Posterior vena cava (tissue), 2 donors: ENCODE results near the gene RNF13. TPM values are rescaled to one million over a fixed set of nuclear protein-coding genes. Genes with fewer than 3 reads are reported as not detected.
"Not testable (repeated sequence)": the region's sequence is repeated elsewhere in the genome, so short reads cannot be mapped to it uniquely, and the experiment has no call there.

Experiments
- DNase-seq: peaks from one replicate; pipeline ENCODE4 v3.0.0-alpha.2; 2020; ENCODE audit warnings: low spot score
- intact Hi-C, 2 donors: fragments of 100-400 bp; cut with DNase I; formaldehyde crosslinking; loops; one replicate each; pipeline versions ENCODE4 v1.14.1 to v1.14.2; 2022 to 2023
- total RNA-seq, 2 donors: library from RNA; stranded (reverse); fragmentation: NEBNext Ultra II Directional; extraction: Animal tissue kit (Norgen Biotek cat#: 25700); gene quantifications; one replicate each; pipeline ENCODE4 v1.2.1, GENCODE V29; 2021
- donor health status: DM: yes; HTN: yes; CAD: no.
- donor health status: DM: yes; HTN: yes; CAD: no.

RNF13 gene
- total RNA-seq, 2 donors from 2014 or later, result 77.9 to 78.5 TPM

DNA sequence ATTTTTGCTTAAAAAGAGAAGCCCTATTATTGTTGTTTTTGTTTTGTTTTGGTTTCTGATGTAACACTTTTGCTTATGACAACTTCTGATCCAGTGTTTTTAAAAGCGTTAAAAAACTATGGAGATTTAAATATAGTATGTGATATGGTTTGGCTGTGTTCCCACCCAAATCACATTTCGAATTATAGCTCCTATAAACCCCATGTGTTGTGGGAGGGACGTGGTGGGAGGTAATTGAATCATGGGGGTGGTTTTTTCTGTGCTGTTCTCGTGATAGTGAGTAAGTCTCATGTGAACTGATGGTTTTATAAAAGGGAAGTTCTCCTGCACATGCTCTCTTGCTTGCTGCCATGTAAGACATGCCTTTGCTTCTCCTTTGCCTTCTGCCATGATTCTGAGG, 16.6 kb downstream of the RNF13 start:
- DNase-seq, intact Hi-C loops: not testable (repeated sequence)

DNA sequence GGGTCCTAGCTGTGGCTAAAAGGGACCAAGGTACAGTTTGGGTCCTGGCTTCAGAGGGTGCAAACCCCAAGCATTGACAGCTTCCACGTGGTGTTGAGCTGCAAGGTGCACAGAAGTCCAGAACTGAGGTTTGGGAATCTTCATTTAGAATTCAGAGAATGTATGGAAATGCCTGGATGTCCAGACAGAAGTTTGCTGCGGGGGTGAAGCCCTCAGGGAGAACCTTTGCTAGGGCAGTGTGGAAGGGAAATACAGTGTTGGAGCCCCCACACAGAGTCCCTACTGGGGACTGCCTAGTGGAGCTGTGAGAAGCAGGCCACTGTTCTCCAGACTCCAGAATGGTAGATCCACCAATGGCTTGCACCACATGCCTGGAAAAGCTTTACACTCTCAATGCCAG, 17.9 kb downstream of the RNF13 start:
- DNase-seq, result no peak
- intact Hi-C loops, result no loop called here

DNA sequence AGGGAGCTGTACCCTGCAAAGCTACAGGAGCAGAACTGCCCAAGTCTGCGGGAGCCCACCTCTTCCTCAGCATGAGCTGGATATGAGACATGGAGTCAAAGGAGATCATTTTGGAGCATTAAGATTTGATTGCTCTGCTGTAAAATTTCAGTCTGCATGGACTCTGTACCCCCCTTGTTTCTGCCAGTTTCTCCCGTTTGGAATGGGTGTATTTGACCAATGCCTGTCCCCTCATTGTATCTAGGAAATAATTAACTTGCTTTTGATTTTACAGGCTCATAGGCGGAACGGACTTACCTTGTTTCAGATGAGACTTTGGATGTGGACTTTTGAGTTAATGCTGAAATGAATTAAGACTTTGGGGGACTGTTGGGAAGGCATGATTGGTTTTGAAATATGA, 18.3 kb downstream of the RNF13 start:
- no peak for DNase-seq
- intact Hi-C loops, result no loop called here

DNA sequence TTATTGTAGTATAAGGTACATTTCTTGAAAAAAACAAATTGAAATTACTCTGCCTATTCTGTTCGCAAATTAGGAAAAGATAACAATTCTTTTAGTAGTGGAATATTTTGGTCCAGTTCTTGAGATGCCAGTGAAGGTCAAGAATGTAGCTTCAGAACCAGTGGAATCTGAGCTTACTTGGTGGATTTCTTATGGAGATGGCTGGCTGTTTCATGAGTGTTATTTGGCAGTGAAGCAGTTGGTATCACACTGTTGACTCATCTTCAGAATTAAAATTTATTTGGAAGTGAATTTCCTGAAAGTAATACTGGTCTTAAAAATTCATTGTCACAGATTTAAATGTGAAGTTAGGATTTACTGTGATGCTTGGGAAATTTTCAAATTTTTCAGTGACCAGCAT, 19.1 kb downstream of the RNF13 start:
- DNase-seq, result no peak
- intact Hi-C loops, result no loop called here

DNA sequence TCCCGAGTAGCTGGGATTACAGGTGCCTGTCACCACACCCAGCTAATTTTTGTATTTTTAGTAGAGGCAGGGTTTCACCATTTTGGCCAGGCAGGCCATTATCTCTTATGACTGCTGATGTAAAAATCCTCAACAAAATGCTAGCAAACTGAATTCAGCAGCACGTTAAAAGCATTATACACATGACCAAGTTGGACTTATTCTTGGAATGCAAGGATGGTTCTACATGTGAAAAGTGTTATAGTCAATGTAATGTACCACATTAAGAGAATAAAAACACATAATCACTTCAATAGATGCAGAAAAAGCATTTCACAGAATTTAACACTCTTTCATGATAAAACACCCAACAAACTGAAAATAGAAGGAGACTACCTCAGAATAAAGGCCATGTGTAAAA, 20.2 kb downstream of the RNF13 start:
- no peak for DNase-seq
- intact Hi-C loops, result no loop called here

DNA sequence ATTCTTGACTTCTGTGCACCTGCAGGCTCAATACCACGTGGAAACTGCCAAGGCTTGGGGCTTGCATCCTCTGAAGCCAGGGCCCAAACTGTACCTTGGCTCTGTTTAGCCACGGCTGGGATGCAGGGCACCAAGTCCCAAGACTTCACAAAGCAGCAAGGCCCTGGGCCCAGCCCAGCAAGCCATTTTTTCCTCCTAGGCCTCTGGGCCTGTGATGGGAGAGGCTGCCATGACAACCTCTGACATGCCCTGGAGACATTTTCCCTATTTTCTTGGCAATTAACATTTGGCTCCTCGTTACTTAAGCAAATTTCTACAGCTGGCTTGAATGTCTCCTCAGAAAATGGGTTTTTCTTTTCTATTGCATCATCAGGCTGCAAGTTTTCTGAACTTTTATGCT, 25.5 kb downstream of the RNF13 start:
- DNase-seq, intact Hi-C loops: not testable (repeated sequence)

DNA sequence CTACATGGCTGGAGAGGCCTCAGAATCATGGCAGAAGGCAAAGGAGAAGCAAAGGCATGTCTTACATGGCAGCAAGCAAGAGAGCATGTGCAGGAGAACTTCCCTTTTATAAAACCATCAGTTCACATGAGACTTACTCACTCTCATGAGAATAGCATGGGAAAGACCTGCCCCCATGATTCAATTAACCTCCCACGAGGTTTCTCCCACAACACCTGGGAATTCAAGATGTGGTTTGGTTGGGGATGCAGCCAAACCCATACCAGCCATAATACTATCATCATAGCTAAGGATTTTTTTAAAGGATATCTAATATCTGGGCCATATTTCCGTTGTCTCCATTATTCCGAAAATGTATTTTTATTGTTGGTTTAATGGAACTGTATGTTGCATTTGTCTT, 26.5 kb downstream of the RNF13 start:
- DNase-seq, intact Hi-C loops: not testable (repeated sequence)

DNA sequence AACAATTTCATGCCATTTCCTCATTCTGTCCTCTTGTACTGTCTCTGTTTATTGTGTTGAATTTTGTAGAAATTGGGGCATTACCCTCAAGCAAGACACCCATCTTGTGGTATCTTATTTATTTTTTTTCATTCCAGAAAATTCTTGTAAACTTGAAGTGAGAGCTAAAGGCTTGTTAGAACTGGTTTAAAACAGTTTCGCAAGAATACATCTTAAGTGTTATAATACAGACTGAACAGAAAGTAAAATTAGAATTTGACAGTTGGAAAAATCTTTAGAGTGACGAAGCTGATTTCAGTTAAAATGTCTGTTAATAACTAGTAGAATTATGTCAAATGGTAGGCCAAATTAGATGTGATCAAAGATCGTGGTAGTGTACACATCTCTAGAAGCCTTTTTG, 26.9 kb downstream of the RNF13 start:
- intact Hi-C loops, result no loop called here
- no peak for DNase-seq

DNA sequence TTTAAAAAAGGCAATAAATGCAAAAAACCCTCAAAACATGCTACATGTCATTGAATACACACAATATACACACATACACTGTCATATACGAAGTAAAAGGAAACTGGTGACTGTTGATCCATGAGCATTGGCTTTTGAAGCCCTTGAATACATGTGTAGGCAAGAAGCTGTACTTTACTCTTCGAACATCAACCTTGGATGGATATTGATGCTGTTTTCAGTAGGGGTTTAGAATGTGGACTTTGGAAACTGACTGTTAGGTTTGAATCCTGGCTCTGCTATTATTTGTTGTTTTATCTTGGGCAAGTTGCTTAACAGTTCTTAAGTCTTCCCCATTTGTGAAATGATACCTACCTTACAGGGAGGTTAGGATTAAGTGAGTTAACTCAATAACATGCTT, 30.5 kb downstream of the RNF13 start:
- intact Hi-C loops, result no loop called here

DNA sequence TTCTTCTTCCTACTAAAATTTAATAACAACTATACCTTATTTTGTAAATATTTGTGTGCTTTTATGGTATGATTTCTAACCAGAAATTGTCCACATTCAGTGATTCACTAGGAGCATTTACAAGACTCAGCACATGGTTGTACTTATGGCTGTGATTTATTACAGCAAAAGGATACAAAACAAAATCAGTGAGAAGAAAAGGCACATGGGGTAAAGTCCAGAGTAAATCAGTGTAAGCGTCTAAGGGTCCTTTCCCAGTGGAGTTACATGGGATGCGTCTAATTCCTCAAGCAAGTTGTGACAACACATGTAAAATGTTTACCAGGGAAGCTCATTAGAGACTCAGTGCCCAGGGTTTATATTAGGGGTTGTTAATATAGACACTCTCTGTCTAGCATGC, 31.1 kb downstream of the RNF13 start:
- no peak for DNase-seq
- intact Hi-C loops, result no loop called here

More for the DNA sequence above, 30.5 kb downstream of the RNF13 start:
- no peak for DNase-seq

DNA sequence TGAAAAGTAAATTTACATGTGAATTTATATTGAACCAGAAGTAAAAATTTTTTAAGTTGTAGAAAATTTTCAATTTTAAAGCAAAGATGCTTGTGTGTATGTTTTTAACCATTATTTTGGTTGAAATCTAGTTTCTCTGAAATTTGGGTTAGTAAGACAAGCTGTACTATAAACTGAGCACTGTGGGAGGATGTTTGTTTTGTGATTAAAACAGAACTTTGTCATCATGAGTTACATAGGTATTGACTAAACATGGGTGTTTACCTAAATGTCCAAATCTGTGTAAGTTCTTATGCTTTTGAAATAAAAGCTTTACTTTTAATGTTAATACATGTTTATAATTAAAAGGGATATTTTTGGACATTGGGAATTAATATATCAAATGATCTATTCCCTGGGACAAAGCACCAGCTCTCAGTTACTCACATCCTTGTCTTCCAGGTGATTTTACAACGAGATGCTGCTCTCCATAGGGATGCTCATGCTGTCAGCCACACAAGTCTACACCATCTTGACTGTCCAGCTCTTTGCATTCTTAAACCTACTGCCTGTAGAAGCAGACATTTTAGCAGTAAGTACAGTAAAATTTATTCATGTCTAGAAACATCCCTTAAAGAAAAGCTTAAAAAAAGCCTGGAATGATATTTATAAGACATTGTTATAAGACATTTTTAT, 32.7 kb downstream of the RNF13 start:
- DNase-seq, result no peak

DNA sequence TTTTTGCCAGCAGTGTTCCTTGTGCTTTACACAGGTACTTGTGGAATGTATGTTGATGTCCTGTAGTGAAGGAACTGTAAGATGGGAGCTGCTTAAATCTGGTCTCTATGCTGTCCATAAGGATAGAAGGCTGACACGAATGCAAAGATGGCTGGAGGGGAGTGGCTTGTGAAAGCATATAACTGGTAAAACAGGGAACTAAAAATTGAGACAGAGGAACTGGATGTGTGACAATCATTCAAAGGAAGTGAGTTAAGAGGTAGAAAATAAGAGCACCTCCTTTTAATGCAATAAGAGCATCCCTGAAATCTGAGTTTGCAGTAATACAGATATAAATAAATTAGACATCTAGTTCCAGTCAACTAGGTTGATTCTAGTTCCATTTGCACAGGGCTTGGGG, 35.2 kb downstream of the RNF13 start:
- DNase-seq, result no peak
- intact Hi-C loops, result no loop called here

More for the DNA sequence above, 32.7 kb downstream of the RNF13 start:
- intact Hi-C loops, result no loop called here

DNA sequence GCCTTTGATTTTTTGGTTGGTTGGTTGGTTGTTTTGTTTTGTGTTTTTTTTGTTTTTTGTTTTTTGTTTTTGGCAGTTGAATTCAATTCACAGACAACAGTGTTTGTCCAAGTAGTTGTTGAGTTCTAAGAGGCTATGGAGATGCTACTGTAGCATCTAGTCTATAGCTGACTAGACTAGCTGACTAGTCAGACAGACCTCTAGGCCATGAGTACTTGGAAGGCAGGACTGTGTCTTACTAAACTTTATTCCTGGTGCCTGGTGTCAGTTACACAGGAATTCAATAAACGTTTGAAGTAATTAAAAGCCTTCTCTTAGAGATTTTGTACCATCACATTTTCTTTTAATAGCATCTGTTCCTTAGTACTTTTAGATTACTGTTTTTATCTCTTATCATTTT, 35.7 kb downstream of the RNF13 start:
- intact Hi-C loops, result no loop called here

DNA sequence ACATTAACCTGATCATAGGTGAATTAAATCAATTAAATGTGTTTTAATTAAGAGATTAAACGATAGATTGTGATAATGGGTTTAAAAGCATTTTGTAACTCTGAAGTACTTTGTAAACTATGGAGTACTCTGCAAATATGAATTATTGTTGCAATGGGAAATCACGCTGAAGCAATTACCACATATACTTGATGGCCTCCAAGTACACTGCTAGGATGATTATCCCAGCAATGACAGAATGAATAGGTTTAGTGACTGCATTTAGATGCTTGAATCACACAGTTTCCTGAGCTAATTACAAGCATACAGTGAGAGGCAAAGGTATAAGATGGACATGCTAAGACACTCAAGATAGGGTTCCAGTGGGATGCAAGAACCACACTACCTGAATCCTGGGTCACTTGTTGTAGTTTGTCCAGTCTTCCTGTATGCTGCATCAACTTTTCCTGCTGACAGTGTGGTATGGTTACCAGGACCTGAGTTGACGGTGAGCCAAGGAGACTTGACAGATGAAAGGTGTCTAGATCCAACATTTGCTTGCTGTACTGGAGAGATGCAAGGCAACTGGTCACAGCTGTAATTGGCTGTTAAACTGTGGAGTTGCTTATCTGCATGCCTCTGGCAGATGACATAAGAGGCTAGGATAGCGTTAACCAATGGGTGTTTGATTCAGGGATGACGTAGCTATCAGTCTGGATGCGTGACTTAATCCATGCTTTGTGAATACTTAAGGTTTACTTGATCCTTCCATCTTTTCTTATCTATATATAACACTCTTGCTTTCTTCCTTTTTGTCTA, 38.0 kb downstream of the RNF13 start:
- intact Hi-C loops, result no loop called here
- DNase-seq, result no peak

More for the DNA sequence above, 35.7 kb downstream of the RNF13 start:
- no peak for DNase-seq

DNA sequence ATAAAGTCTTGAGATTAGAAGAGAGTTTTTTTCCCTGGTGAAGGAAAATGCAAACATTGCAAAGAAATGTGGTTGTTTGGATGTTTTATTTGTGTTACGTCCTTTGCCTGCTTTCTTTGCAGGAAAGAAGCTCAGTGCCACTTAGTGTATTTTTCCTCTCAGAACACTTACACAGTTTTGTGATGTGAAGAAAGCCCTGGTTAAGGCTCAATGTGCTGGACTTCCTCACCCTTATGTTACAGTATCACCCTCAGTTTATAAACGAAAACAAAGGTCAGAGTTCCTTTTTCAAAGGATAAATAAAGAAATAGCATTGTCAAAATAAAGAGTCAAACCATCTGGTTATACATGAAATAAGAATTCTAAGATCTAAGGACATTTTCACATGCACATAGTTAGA, 45.9 kb downstream of the RNF13 start:
- intact Hi-C loops, result no loop called here
- DNase-seq, result no peak

DNA sequence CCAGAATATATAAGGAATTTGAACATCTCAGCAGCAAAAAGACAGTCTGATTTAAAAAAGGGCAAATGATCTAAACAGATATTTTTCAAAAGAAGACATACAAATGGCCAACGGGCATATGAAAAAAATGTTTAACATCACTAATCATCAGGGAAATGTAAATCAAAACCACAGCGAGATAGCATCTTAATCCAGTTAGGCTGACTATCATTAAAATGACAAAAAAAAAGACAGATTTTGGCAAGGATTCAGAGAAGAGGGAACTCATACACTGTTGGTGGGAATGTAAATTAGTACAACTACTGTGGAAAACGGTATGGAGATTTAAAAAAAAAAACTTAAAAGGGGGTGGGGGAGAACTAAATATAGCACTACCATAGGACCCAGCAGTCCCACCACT, 47.9 kb downstream of the RNF13 start:
- intact Hi-C loops, result no loop called here
- DNase-seq, result no peak

DNA sequence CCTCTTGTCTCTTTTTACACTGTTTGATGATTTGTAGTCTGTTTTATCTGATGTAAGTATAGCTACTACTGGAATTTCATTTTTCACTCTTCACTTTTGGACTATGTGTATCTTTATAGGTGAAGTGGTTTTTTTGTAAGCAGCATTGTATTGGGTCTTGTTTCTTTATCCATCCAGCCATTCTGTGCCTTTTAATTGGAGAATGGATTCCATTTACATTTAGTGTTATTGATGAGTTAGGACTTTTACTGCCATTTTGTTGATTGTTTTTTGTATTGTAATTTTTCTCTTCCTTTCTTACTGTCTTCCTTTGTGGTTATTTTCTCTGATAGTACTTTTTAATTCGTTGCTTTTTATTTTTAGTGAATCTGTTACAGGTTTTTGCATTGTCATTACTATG, 54.5 kb downstream of the RNF13 start:
- intact Hi-C loops, result no loop called here
- no peak for DNase-seq

DNA sequence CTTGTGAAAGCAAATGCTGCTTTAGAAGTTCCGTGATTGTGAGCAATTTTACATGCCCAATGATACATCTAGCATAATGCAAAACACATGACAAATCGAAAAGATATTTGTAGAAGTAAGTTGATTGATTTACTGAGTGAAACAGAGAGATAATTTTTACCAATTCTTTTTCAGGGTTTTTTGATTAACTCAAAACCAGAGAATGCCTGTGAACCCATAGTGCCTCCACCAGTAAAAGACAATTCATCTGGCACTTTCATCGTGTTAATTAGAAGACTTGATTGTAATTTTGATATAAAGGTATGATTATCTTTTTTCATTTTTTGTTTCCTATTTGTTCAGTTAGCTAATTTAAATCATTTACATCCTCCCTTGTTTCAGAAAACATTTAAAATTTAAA, 58.8 kb downstream of the RNF13 start:
- intact Hi-C loops, result no loop called here
- no peak for DNase-seq

DNA sequence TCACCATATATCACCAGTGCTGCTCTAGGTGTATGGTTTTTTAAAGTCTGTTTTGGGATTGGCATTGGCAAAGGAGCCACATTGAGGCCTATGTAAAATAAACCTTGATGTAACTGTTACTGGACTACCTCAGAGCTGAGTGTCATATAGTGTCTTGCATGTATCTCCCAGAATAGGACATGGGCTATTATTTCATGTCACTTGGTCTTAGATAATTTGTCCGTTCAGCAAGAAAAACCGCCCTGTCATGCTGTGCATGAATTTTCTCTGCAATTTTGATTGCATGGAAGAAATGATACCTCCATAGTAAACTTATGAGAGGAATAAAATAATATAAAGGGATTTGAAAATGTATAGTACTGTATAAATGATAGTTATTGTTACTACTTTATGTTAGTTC, 59.6 kb downstream of the RNF13 start:
- intact Hi-C loops, result no loop called here
- no peak for DNase-seq

DNA sequence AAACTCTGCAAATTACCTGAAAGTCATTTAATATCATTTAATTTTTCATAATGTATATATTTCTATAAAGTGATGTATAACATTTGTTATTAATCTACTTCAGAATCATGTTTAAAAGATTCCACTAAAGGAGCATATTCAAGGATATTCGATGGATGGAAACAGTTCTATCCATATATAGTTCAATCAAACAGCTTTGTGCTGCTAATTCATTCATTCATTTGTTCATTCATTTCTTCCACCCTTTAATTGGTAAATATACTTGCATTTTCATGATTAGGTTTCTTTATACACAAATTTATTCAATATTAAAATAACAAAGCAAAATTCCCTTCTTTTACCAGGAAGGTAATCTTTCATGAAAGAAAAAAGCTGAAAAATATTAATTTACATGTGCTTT, 64.7 kb downstream of the RNF13 start:
- intact Hi-C loops, result no loop called here
- DNase-seq, result no peak

DNA sequence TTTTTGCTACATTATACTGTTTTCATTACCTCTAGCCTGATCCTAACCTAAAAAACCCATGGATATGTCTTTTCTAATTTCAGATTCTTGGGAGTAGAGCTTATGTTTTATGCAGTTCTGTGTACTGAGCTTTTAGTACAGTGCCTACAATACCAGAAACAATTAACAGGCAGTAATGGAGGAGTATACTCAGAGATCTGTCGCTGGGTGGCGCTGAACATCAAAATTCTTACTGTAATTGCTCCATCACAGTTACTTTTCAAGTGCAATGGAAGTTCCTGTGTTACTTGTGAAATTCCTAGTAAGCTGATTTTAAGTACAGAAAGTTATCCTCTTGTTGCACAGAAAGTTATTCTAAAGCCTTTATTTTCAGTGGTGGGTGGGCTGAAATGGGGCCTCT, 66.9 kb downstream of the RNF13 start:
- DNase-seq, result peak; percentile 90
- intact Hi-C loops, result no loop called here
